Sigmoid colon (tissue), 7 donors: ENCODE results near the gene TRNP1. TPM values are rescaled to one million over a fixed set of nuclear protein-coding genes. Genes with fewer than 3 reads are reported as not detected.

Experiments used
- DNase-seq: peaks from one replicate; pipeline ENCODE4 v3.0.0-alpha.2; 2019
- H3K27ac ChIP-seq, 4 donors: fragments of 200-600 bp; sonication (generic); one replicate each; pipeline ENCODE4 v1.5.1; 2016 to 2019; ENCODE audit warnings: mild to moderate bottlenecking in 1 of 4
- H3K27me3 ChIP-seq, 3 donors: fragments of 200-600 bp; sonication (generic); one replicate each; pipeline ENCODE4 v1.5.1; 2019; ENCODE audit warnings: mild to moderate bottlenecking in 1 of 3
- H3K36me3 ChIP-seq, 4 donors: fragments of 200-600 bp; sonication (generic); one replicate each; pipeline ENCODE4 v1.5.1; 2016 to 2019
- H3K4me1 ChIP-seq, 4 donors: fragments of 200-600 bp; sonication (generic); one replicate each; pipeline ENCODE4 v1.5.1; 2017 to 2019
- H3K4me3 ChIP-seq, 4 donors: fragments of 200-600 bp; sonication (generic); one replicate each; pipeline ENCODE4 v1.5.1; 2017 to 2019; ENCODE audit warnings: mild to moderate bottlenecking in 2 of 4, moderate library complexity in 1 of 4
- H3K9me3 ChIP-seq, 4 donors: fragments of 200-600 bp in 3 of 4; sonication (generic) in 3 of 4; one replicate each; pipeline versions ENCODE4 v1.5.1 to v1.6.1; 2013 to 2019
- CTCF ChIP-seq, 4 experiments: fragments of 450-650 bp in 3 of 4; fragments of 200-600 bp in 1 of 4; IDR thresholded peaks; one replicate each; pipeline ENCODE4 v1.5.1; 2016 to 2019; ENCODE audit warnings: antibody characterized with exemption in 4 of 4, mild to moderate bottlenecking in 3 of 4, moderate library complexity in 2 of 4
- EP300 ChIP-seq, 4 donors: sonication (generic); formaldehyde crosslinking; IDR thresholded peaks; one replicate each; pipeline ENCODE4 v1.6.1; 2017; ENCODE audit warnings: antibody characterized with exemption in 4 of 4
- POLR2A ChIP-seq, 2 donors: fragments of 450-650 bp; IDR thresholded peaks; one replicate each; pipeline ENCODE4 v1.6.1; 2016; ENCODE audit warnings: antibody characterized with exemption in 2 of 2, mild to moderate bottlenecking in 2 of 2, moderate library complexity in 2 of 2
- POLR2AphosphoS5 ChIP-seq, 4 donors: sonication (generic); formaldehyde crosslinking; IDR thresholded peaks; one replicate each; pipeline ENCODE4 v1.6.1; 2017; ENCODE audit warnings: antibody characterized with exemption in 4 of 4
- WGBS, 2 donors: extraction: QIAGEN DNeasy Blood & Tissue Kit; methylation state at CpG; one replicate each; pipeline ENCODE4 v1.1.7; 2013; 5-methylcytosine and 5-hydroxymethylcytosine counted together
- intact Hi-C: fragments of 100-400 bp; cut with DNase I; formaldehyde crosslinking; loops from one replicate; pipeline ENCODE4 v1.15.1; 2023
- polyA plus RNA-seq, 3 donors: library from polyadenylated mRNA; stranded (reverse); fragments of 200-250 nt; gene quantifications; one replicate each; pipeline ENCODE4 v1.2.3, GENCODE V29; 2013
- total RNA-seq, 4 donors: library from RNA; depleted of rRNA; stranded (reverse); fragments of >200 nt; gene quantifications; one replicate each; pipeline ENCODE4 v1.1.0, GENCODE V29; 2016
- donor health status: healthy with polysubstance abuse.
- donor health status: Bipolar disorder and iron deficiency.
- donor health status: healthy.

TRNP1 gene
- total and polyA plus RNA-seq, 7 donors, result 3.0 to 29.6 (median 15.5) TPM

- DNase-seq, result no peak
- H3K27ac ChIP-seq, result peak overlapping the region in 3 of 4 donors; percentile 27 to 81 (median 50)
- no peak overlapping the region for H3K4me3 ChIP-seq
- 25 to 65% methylated on average over 7 of the region's 7 CpGs for WGBS, 2 donors
- H3K36me3 ChIP-seq, result no peaks in the 10 kb centered on the region
- intact Hi-C loops, result loop anchor here (2.0 kb wide), 1 partner anchor 34 kb away; no protein-coding TSS in a partner anchor
- no peaks in the 10 kb centered on the region for H3K9me3 ChIP-seq
- H3K4me1 ChIP-seq, result peaks cover 0 to 15% (median 12%) of the 10 kb centered on the region in 4 donors
- no peak for TF ChIP-seq POLR2AphosphoS5 (IDR thresholded peaks at IDR 0.05)
- no peak for TF ChIP-seq EP300 (IDR thresholded peaks at IDR 0.05)
- no peak for TF ChIP-seq CTCF (IDR thresholded peaks at IDR 0.05)
- no peaks in the 10 kb centered on the region for H3K27me3 ChIP-seq
Observed at GRCh38 chr1:27033043-27033746, 39.7 kb downstream of the TRNP1 start.

DNA sequence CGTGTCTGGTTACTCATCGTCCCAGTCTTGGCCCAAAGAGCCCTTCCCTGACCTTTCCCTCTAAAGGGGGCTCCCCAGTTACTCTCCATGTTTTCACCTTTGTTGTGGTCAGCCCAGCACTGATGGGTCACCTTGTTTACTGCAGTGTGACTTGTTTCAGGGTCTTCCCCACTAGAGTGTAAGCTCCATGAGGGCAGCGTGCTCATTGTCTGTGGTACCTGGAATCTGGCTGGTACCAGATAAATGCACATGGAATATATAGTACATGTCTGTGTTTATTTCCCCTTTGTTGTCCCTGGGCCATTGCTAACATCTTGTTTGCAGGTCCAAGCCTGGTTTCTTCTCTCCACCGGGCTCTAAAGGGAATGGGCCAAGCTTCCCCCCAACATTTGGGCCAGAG is 41.9 kb downstream of the TRNP1 start:
- no peak for DNase-seq
- H3K9me3 ChIP-seq, result no peaks in the 10 kb centered on the region
- WGBS, 2 donors, result 94 to 96% methylated on average over 4 of the region's 4 CpGs
- no peaks in the 10 kb centered on the region for H3K27me3 ChIP-seq
- H3K4me1 ChIP-seq, result peaks cover 0 to 12% (median 11%) of the 10 kb centered on the region in 4 donors
- intact Hi-C loops, result no loop called here
- TF ChIP-seq POLR2AphosphoS5 (IDR thresholded peaks at IDR 0.05) (no peak), CTCF (IDR thresholded peaks at IDR 0.05) (no peak), POLR2A (IDR thresholded peaks at IDR 0.05) (no peak), EP300 (IDR thresholded peaks at IDR 0.05) (no peak)
- no peaks in the 10 kb centered on the region for H3K36me3 ChIP-seq
- H3K27ac ChIP-seq, result no peak overlapping the region
- H3K4me3 ChIP-seq, result no peak overlapping the region

GRCh38 chr1:27036718-27037117 is 43.2 kb downstream of the TRNP1 start:
- H3K27ac ChIP-seq, result no peak overlapping the region
- 85 to 93% methylated on average over 1 of the region's 1 CpG for WGBS, 2 donors
- no peaks in the 10 kb centered on the region for H3K36me3 ChIP-seq
- DNase-seq, result no peak
- H3K4me1 ChIP-seq, result peaks cover 0 to 4% (median 4%) of the 10 kb centered on the region in 4 donors
- no peaks in the 10 kb centered on the region for H3K27me3 ChIP-seq
- no peaks in the 10 kb centered on the region for H3K9me3 ChIP-seq
- H3K4me3 ChIP-seq, result no peak overlapping the region
- intact Hi-C loops, result no loop called here
- TF ChIP-seq EP300 (IDR thresholded peaks at IDR 0.05) (no peak), POLR2AphosphoS5 (IDR thresholded peaks at IDR 0.05) (no peak), CTCF (IDR thresholded peaks at IDR 0.05) (no peak), POLR2A (IDR thresholded peaks at IDR 0.05) (no peak)

DNA sequence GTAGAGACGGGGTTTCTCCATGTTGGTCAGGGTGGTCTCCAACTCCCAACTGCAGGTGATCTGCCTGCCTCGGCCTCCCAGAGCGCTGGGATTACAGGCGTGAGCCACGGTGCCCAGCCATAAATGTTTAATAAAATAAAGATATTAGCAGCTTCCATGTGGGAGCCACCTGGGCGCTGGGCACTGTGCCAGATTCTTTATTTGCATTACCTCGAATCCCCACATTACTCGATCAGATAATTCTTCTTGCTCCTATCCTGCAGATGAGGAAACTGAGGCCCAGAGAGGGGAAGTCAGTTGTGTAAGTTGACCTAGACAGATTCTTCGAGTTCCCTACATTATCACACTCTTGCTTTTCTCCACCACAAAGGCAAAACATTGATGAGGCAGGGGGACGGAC is 44.0 kb downstream of the TRNP1 start:
- no peak for DNase-seq
- no peaks in the 10 kb centered on the region for H3K9me3 ChIP-seq
- no peak overlapping the region for H3K27ac ChIP-seq
- no peaks in the 10 kb centered on the region for H3K4me1 ChIP-seq
- no peaks in the 10 kb centered on the region for H3K36me3 ChIP-seq
- WGBS, 2 donors, result 42 to 64% methylated on average over 10 of the region's 10 CpGs
- TF ChIP-seq POLR2AphosphoS5 (IDR thresholded peaks at IDR 0.05) (no peak), POLR2A (IDR thresholded peaks at IDR 0.05) (no peak), CTCF (IDR thresholded peaks at IDR 0.05) (no peak), EP300 (IDR thresholded peaks at IDR 0.05) (no peak)
- intact Hi-C loops, result no loop called here
- no peak overlapping the region for H3K4me3 ChIP-seq
- H3K27me3 ChIP-seq, result no peaks in the 10 kb centered on the region

GRCh38 chr1:27038020-27038419 is 44.5 kb downstream of the TRNP1 start:
- Histone ChIP-seq H3K36me3 (no peaks in the 10 kb centered on the region), H3K4me1 (no peaks in the 10 kb centered on the region), H3K27ac (no peak overlapping the region), H3K9me3 (no peaks in the 10 kb centered on the region), H3K4me3 (no peak overlapping the region), H3K27me3 (no peaks in the 10 kb centered on the region)
- intact Hi-C loops, result no loop called here
- DNase-seq, result no peak
- WGBS, 2 donors, result 88 to 89% methylated on average over 7 of the region's 7 CpGs
- TF ChIP-seq CTCF (IDR thresholded peaks at IDR 0.05) (no peak), POLR2AphosphoS5 (IDR thresholded peaks at IDR 0.05) (no peak), EP300 (IDR thresholded peaks at IDR 0.05) (no peak), POLR2A (IDR thresholded peaks at IDR 0.05) (no peak)
